Measurements from ENCODE around the gene TSPEAR.

GRCh38 chr21:44528634-44528995, 182.8 kb downstream of the TSPEAR start:
- TF ChIP-seq CTCF (IDR thresholded peaks at IDR 0.05) (no peak), USF2 (CRISPR knock-in tag; IDR thresholded peaks at IDR 0.05) (no peak), MAX (CRISPR knock-in tag; IDR thresholded peaks at IDR 0.05) (no peak), CREM (CRISPR knock-in tag; IDR thresholded peaks at IDR 0.05) (no peak), ATF2 (CRISPR knock-in tag; IDR thresholded peaks at IDR 0.05; ENCODE audit: borderline replicate concordance, low read depth) (no peak), ARID4B (CRISPR knock-in tag; IDR thresholded peaks at IDR 0.05; ENCODE audit: borderline replicate concordance) (no peak), MYBL2 (CRISPR knock-in tag; IDR thresholded peaks at IDR 0.05) (no peak), ZBTB43 (CRISPR knock-in tag; IDR thresholded peaks at IDR 0.05) (no peak), CBFB (CRISPR knock-in tag; IDR thresholded peaks at IDR 0.05; ENCODE audit: low read depth) (no peak), ZNF121 (CRISPR knock-in tag; IDR thresholded peaks at IDR 0.05) (no peak), FOXJ3 (CRISPR knock-in tag; IDR thresholded peaks at IDR 0.05; ENCODE audit: borderline replicate concordance) (no peak), ESRRA (CRISPR knock-in tag; IDR thresholded peaks at IDR 0.05; ENCODE audit: borderline replicate concordance) (no peak), PRDM15 (CRISPR knock-in tag; IDR thresholded peaks at IDR 0.05) (no peak)
